ENCODE data around the gene NKPD1.
A peak's percentile ranks its signal among the peaks of the same experiment; 100 is the strongest.

The NKPD1 gene

DNA sequence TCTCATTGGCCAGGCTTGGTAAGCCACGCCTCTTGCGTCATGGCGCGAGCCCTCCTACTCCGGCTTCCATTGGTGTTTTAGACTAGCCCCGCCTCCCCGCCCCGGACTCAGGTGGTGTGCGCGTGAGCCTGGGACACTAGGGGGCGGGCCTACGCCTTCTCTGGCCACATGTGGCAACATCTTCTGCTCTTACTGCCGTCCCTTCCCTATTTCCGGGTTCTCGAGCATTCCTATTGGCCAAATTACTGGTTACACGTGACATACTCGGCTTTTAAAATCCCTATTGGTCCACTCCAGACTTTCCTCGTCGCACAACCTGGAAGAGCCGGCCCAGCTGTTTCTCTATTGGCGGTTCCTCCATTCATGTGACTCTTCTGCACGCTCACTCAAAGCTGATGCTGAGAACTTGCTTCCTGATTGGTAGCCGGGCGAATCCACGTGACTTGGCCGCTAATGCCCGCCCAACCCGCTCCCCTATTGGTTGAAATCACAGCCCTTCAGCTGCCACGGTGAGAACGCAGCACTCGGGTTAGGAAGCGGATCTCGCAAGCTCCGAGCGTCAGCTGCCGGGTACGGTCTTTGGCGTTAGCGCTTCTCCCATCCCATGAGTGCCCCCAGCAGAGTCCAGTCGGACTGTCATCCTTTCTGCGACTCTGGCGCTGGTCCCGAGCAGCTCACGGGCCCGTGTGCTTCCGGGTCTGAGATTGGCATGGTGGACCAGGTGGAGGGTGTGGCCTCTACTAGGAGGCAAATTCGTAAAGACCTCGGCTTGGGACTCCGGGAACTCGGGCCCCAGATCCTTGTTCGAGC, 17.7 kb upstream of the NKPD1 start, which contains the start of gene BLOC1S3:
BLOC1S3 (plus strand) TSS at position 523 of the 810 bp plus-strand sequence. CDS start 513 bp downstream, outside the sequence.
- peak; percentile 98 for DNase-seq (ENCODE audit: low read depth)
- TF ChIP-seq MYC (IDR thresholded peaks at IDR 0.05; ENCODE audit: low read depth, low read length) (peak; percentile 92), MAX (IDR thresholded peaks at IDR 0.05; ENCODE audit: low read depth, low read length) (peak; percentile 91), POLR2A (IDR thresholded peaks at IDR 0.05; ENCODE audit: extremely low read depth, insufficient read length) (peak; percentile 11)
- TF ChIP-seq, protein P1, sequence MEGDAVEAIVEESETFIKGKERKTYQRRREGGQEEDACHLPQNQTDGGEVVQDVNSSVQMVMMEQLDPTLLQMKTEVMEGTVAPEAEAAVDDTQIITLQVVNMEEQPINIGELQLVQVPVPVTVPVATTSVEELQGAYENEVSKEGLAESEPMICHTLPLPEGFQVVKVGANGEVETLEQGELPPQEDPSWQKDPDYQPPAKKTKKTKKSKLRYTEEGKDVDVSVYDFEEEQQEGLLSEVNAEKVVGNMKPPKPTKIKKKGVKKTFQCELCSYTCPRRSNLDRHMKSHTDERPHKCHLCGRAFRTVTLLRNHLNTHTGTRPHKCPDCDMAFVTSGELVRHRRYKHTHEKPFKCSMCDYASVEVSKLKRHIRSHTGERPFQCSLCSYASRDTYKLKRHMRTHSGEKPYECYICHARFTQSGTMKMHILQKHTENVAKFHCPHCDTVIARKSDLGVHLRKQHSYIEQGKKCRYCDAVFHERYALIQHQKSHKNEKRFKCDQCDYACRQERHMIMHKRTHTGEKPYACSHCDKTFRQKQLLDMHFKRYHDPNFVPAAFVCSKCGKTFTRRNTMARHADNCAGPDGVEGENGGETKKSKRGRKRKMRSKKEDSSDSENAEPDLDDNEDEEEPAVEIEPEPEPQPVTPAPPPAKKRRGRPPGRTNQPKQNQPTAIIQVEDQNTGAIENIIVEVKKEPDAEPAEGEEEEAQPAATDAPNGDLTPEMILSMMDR (IDR thresholded peaks at IDR 0.05; ENCODE audit: low read depth, low read length): no peak
- H3K4me3 ChIP-seq (ENCODE audit: low read depth, low read length): peak within 1 kb of the TSS; percentile 88

- peak within 1 kb of the TSS; percentile 88 for H3K4me3 ChIP-seq (ENCODE audit: low read depth, low read length)
- DNase-seq (ENCODE audit: low read depth): peak; percentile 80
- TF ChIP-seq MYC (IDR thresholded peaks at IDR 0.05; ENCODE audit: low read depth, low read length): no peak
- TF ChIP-seq, protein P1 (IDR thresholded peaks at IDR 0.05; ENCODE audit: low read depth, low read length): no peak
- peak; percentile 64 for TF ChIP-seq POLR2A (IDR thresholded peaks at IDR 0.05; ENCODE audit: extremely low read depth, insufficient read length)
These were observed 17.1 kb upstream of the NKPD1 start, which contains the start of gene TRAPPC6A for GRCh38 chr19:45177817-45178261. TRAPPC6A (minus strand) TSS chr19:45178237; CDS start chr19:45178218, 19 bp downstream.

DNA sequence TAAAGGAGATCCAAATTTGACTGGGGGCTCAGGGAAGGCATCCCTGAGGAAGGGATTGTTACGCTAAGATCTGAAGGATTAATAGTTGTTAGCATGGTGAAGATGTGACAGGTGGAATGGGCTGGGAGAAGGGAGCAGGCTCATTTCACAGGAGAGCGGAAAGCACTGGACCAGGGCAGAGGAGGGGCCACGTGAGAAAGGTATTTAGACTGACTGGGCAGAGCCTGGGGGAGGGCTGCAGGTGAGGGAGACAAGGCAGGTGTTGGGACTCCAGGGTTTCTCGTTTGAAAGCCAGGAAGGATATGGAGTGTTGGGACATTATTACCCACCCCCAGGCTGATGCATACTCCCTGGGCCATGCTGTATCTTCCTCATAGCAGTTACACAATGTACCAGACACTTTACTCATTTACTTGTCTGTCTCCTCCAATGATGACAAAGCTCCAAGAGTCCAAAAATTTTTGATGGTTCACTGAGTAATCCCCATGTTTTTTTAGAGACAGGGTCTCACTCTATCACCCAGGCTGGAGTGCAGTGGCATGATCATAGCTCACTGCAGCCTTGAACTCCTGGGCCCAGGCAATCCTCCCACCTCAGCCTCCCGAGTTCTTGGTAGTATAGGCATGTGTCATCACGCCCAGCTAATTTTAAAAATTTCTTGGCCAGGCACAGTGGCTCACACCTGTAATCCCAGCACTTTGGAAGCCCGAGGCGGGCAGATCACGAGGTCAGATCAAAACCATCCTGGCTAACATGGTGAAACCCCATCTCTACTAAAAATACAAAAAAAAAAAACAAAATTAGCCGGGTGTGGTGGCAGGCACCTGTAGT, 14.9 kb upstream of the NKPD1 start:
- no peak overlapping the region for H3K4me3 ChIP-seq (ENCODE audit: low read depth, low read length)
- DNase-seq (ENCODE audit: low read depth): no peak
- TF ChIP-seq MAX (IDR thresholded peaks at IDR 0.05; ENCODE audit: low read depth, low read length) (no peak), MYC (IDR thresholded peaks at IDR 0.05; ENCODE audit: low read depth, low read length) (no peak), POLR2A (IDR thresholded peaks at IDR 0.05; ENCODE audit: extremely low read depth, insufficient read length) (no peak)
- TF ChIP-seq, protein P1 (IDR thresholded peaks at IDR 0.05; ENCODE audit: low read depth, low read length): no peak

- TF ChIP-seq, protein P1 (IDR thresholded peaks at IDR 0.05; ENCODE audit: low read depth, low read length): no peak
- TF ChIP-seq POLR2A (IDR thresholded peaks at IDR 0.05; ENCODE audit: extremely low read depth, insufficient read length) (no peak), MAX (IDR thresholded peaks at IDR 0.05; ENCODE audit: low read depth, low read length) (no peak), MYC (IDR thresholded peaks at IDR 0.05; ENCODE audit: low read depth, low read length) (no peak)
- DNase-seq (ENCODE audit: low read depth): no peak
- H3K4me3 ChIP-seq (ENCODE audit: low read depth, low read length): no peak overlapping the region
These were observed 13.0 kb upstream of the NKPD1 start for GRCh38 chr19:45173816-45174215.

DNA sequence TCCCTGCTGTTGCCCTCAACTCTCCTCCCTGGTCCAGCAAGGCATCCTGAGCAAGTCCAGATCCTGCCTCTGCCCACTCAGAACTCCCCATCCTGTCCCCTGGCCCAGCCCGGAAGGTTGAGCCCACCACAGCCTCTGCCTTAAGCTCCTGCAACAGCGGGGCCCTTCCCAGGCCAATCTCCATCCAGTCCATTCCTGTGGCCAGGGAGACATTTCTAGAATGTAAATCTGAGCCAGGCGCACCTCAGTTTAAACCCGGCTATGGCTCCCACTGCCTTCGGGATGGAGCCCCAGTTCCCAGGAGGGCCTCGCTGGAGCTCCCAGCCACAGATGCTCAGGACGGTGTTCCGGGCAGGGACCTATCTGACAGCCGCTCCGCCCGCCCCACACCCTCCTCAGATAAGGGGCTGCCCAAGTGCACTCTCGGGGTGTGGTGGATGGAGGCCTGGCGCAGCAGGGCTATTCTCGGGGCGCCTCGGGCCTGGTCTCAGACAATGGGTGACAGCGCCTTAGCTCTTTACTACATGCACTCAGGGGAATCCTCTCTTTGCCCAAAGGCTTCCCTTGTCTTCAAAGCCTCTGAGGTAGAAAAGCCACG, 11.9 kb upstream of the NKPD1 start:
- TF ChIP-seq MYC (IDR thresholded peaks at IDR 0.05; ENCODE audit: low read depth, low read length) (no peak), POLR2A (IDR thresholded peaks at IDR 0.05; ENCODE audit: extremely low read depth, insufficient read length) (no peak), MAX (IDR thresholded peaks at IDR 0.05; ENCODE audit: low read depth, low read length) (no peak)
- TF ChIP-seq, protein P1 (IDR thresholded peaks at IDR 0.05; ENCODE audit: low read depth, low read length): no peak
- H3K4me3 ChIP-seq (ENCODE audit: low read depth, low read length): no peak overlapping the region
- no peak for DNase-seq (ENCODE audit: low read depth)

Measured in NB4 (cell line).